ENCODE results near the gene PPP2R3B.

The PPP2R3B gene

DNA sequence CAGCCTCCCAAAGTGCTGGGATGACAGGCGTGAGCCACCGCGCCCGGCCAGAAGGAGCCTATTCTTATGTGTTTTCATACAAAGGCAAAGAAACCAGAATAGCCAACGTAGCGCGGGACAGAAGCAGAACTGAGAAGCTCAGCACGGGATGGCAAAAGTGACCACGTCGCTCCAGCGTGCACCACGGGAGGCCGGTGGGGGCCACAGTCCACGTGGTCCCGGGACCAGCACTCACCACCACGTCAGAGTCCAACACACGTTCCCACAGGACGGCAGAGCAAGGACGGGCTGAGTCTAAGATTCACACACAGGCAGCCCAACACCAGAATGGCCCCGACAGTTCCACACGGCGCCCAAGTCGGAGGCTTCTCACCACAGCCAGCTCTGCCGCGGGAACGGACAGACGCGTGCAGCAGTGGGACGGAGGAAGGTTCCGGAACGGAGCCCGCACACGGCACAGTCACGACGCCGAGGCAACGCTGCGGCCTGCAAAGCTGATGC lies 49.3 kb downstream of the PPP2R3B start:
- DNase-seq (ENCODE audit: low spot score), result no peak
- in situ Hi-C loops (cut with MboI; ENCODE audit: low sequenced_read_pairs, unreplicated experiment), result no loop called here
- no peak for TF ChIP-seq CTCF (IDR thresholded peaks at IDR 0.05; ENCODE audit: borderline replicate concordance, control extremely low read depth, extremely low read depth, insufficient read depth, missing control alignments)

DNA sequence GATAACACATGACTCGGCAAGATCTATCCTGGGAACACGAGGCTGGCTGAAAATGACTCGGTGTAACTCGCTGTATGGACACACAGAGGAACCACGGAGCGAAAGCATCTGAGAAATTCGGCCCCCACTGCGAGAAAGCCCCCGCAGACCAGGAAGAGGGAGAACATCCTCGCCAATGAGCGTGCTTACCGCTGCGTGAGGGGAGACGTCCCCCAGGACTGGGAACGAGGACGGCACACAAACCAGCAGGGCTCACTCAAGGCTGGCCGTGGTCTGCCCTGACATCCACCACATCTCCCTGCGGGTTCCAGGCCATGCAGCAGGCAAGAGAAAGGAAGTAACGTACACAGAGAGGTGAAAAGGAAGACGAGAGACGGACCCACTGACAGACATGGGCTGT lies 50.5 kb downstream of the PPP2R3B start:
- no peak for DNase-seq (ENCODE audit: low spot score)
- in situ Hi-C loops (cut with MboI; ENCODE audit: low sequenced_read_pairs, unreplicated experiment), result no loop called here
- TF ChIP-seq CTCF (IDR thresholded peaks at IDR 0.05; ENCODE audit: borderline replicate concordance, control extremely low read depth, extremely low read depth, insufficient read depth, missing control alignments), result no peak

DNA sequence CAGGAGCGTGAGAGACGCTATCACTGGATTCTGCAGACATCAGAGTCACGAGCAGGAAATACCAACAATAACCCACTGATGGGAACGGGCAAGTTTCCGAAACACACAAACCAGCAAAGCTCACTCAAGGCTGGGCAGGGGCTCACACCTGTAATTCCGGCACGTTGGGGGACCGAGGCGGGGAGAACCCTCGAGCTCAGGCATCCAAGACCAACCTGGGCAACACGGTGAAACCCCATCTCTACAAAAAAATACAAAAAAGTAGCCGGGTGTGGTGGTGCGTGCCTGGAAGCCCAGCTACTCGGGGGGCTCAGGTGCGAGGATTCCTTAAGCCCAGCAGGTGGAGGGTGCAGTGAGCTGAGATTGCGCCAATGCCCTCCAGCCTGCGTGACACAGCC lies 51.0 kb downstream of the PPP2R3B start:
- no peak for TF ChIP-seq CTCF (IDR thresholded peaks at IDR 0.05; ENCODE audit: borderline replicate concordance, control extremely low read depth, extremely low read depth, insufficient read depth, missing control alignments)
- in situ Hi-C loops (cut with MboI; ENCODE audit: low sequenced_read_pairs, unreplicated experiment), result no loop called here
- DNase-seq (ENCODE audit: low spot score), result no peak

- DNase-seq (ENCODE audit: low spot score), result no peak
- TF ChIP-seq CTCF (IDR thresholded peaks at IDR 0.05; ENCODE audit: borderline replicate concordance, control extremely low read depth, extremely low read depth, insufficient read depth, missing control alignments), result no peak
- in situ Hi-C loops (cut with MboI; ENCODE audit: low sequenced_read_pairs, unreplicated experiment), result no loop called here
These were observed 51.5 kb downstream of the PPP2R3B start for GRCh38 chrX:334971-335757.

DNA sequence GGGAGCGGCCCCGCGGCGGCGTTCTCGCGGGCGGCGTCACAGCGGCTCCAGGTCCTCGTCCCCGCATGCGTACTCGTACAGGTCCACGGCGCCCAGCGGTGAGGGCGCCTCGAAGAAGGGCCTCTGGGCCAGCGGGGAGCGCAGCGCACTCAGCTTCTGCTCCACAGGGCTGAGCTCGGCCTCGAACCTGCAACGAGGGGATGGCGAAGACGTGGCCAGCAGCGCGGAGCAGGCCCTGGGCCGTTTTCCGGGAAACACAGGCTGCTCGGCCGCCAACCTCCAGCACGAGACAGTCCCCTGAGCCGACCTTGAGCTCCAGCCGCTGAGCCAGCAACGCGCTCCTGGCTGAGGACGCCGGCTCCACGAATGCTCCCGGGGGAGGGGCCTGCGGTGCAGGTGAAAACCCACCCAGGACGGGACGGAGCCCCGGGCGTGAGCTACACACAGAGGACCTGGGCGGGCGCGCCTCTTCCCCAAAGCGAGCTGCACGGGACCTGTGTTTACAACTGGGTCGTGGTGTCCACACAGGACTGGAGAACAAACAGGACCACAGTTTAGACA lies 52.3 kb downstream of the PPP2R3B start:
- in situ Hi-C loops (cut with MboI; ENCODE audit: low sequenced_read_pairs, unreplicated experiment), result no loop called here
- no peak for TF ChIP-seq CTCF (IDR thresholded peaks at IDR 0.05; ENCODE audit: borderline replicate concordance, control extremely low read depth, extremely low read depth, insufficient read depth, missing control alignments)
- no peak for DNase-seq (ENCODE audit: low spot score)

DNA sequence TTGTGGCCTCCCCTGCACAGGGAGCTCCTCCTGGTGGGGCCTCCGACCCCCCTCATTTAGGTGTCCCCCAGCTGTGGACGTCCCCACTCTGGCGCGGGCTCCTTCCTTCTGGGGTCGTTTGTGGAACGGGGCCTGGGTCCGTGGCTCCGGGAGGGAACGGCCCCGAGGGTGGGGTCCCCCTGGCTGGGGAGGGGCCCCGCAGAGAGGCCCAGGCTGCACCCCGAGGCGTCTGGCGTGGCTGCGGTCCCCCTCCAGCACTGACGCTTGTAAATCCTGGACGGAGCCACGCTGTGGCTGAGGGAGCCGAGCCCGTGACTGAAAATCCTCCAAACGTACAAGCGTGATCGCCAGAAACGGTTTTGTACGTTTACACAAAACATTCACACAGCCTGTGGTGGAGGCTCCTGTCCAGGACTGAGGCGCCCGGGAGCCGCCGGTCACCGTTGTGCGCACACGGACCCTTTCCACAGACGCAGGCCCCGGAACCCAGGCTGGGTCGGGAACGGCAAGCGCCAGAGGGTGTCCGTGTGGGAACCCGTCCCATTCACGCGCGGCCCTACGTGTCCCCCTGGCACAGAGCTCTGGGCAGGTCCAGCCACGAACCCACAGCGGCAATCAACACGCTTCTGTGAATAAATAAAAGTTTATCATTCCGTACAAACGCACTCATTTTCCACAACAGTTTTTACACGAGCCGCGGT lies 52.9 kb downstream of the PPP2R3B start:
- TF ChIP-seq CTCF (IDR thresholded peaks at IDR 0.05; ENCODE audit: borderline replicate concordance, control extremely low read depth, extremely low read depth, insufficient read depth, missing control alignments), result no peak
- DNase-seq (ENCODE audit: low spot score), result no peak
- in situ Hi-C loops (cut with MboI; ENCODE audit: low sequenced_read_pairs, unreplicated experiment), result no loop called here

Data from GM13976 (cell line).